ENCODE results near the gene ITM2C. TPM values are rescaled to one million over a fixed set of nuclear protein-coding genes. Genes with fewer than 3 reads are reported as not detected.

The ITM2C gene
- total and polyA plus RNA-seq, 2 of the 13 experiments (the other 11 are each of a cell fraction or from before 2014, with no cell fraction given) = 70.5 to 270 TPM

- TF ChIP-seq AKNA (CRISPR knock-in tag; IDR thresholded peaks at IDR 0.05; ENCODE audit: borderline replicate concordance) = no peak
- no peak; the same call in 1 of the 2 replicates for TF ChIP-seq ZNF740 (CRISPR knock-in tag; IDR thresholded peaks at IDR 0.05)
- TF ChIP-seq SYNCRIP (IDR thresholded peaks at IDR 0.05; ENCODE audit: insufficient read depth, low read depth, low read length) = no peak
- no peak for TF ChIP-seq SIX4 (CRISPR knock-in tag; IDR thresholded peaks at IDR 0.05)
- TF ChIP-seq MAF1 (CRISPR knock-in tag; IDR thresholded peaks at IDR 0.05; ENCODE audit: borderline replicate concordance) = peak; percentile 68; the same call in 1 of the 2 replicates
- TF ChIP-seq HNRNPH1 (optimal IDR thresholded peaks at IDR 0.05; ENCODE audit: low read depth, low read length) = no peak
- TF ChIP-seq NFE2L2 (IDR thresholded peaks at IDR 0.05; ENCODE audit: low read length) = no peak
- TF ChIP-seq CENPT (CRISPR knock-in tag; IDR thresholded peaks at IDR 0.05; ENCODE audit: low read depth) = no peak
- TF ChIP-seq RFX5 (IDR thresholded peaks at IDR 0.05; ENCODE audit: low read depth, low read length) = 0 out of 2 replicates have a peak, but pooled peaks have one; percentile 24
- TF ChIP-seq ELF1 (CRISPR knock-in tag; IDR thresholded peaks at IDR 0.05) = peak; percentile 65
- no peak for TF ChIP-seq ZNF569 (CRISPR knock-in tag; IDR thresholded peaks at IDR 0.05; ENCODE audit: borderline replicate concordance)
- TF ChIP-seq ZSCAN12 (CRISPR knock-in tag; IDR thresholded peaks at IDR 0.05) = peak; percentile 62; the same call in 1 of the 2 replicates
- no peak for TF ChIP-seq SKIL (CRISPR knock-in tag; IDR thresholded peaks at IDR 0.05; ENCODE audit: borderline replicate concordance)
- no peak for TF ChIP-seq EEA1 (CRISPR knock-in tag; IDR thresholded peaks at IDR 0.05; ENCODE audit: borderline replicate concordance)
- TF ChIP-seq TCF12 (IDR thresholded peaks at IDR 0.05) = no peak
- peak; percentile 87 for TF ChIP-seq TCF12 (CRISPR knock-in tag; IDR thresholded peaks at IDR 0.05)
- peak; percentile 22 for TF ChIP-seq DMAP1 (CRISPR knock-in tag; IDR thresholded peaks at IDR 0.05)
- TF ChIP-seq FOXO4 (CRISPR knock-in tag; conservative IDR thresholded peaks at IDR 0.05) = no peak
- no peak for TF ChIP-seq NBN (conservative IDR thresholded peaks at IDR 0.05)
Measured at GRCh38 chr2:230864605-230865306, at the start of gene ITM2C (continued).
